HUDEP-2 (cell line): ENCODE results near the gene ESRRA.
A peak's percentile ranks its signal among the peaks of the same experiment; 100 is the strongest.

Source experiments
- DNase-seq, 76 experiments: peaks; one replicate each; lab custom pipeline; 2025; ENCODE audit not compliant: unreplicated experiment in 76 of 76; lab: John Stamatoyannopoulos, UW

The ESRRA gene

GRCh38 chr11:64269540-64270220 is 35.6 kb upstream of the ESRRA start:
- peak in 75 of 76 experiments; percentile 71 to 99 (median 97) for DNase-seq

- no peak for DNase-seq
Observed at GRCh38 chr11:64275031-64275800, 30.1 kb upstream of the ESRRA start.

- no peak for DNase-seq
Observed at GRCh38 chr11:64275841-64276240, 29.5 kb upstream of the ESRRA start.

GRCh38 chr11:64276653-64277431 is 28.5 kb upstream of the ESRRA start:
- DNase-seq: peak in 42 of 76 experiments; percentile 17 to 66 (median 40)

GRCh38 chr11:64278576-64279190 is 26.6 kb upstream of the ESRRA start:
- DNase-seq: no peak

GRCh38 chr11:64281957-64282770 is 23.2 kb upstream of the ESRRA start:
- DNase-seq: no peak

- DNase-seq: no peak
Observed at GRCh38 chr11:64283092-64283491, 22.2 kb upstream of the ESRRA start.

GRCh38 chr11:64284048-64284961 is 21.0 kb upstream of the ESRRA start, which contains the start of gene BAD:
TSS of gene BAD (minus strand) at chr11:64284665. CDS start at chr11:64284368, 297 bp downstream.
- DNase-seq: peak in 73 of 76 experiments; percentile 33 to 95 (median 88)

- peak in 68 of 76 experiments; percentile 26 to 96 (median 75) for DNase-seq
Observed at GRCh38 chr11:64284962-64285884, 20.1 kb upstream of the ESRRA start, which contains the start of gene GPR137. TSS of gene GPR137 (plus strand) at chr11:64285848. CDS start at chr11:64286525, 677 bp downstream.

GRCh38 chr11:64285885-64286800 is 19.2 kb upstream of the ESRRA start:
- DNase-seq: peak in 57 of 76 experiments; percentile 5 to 73 (median 43)

- DNase-seq: no peak
Observed at GRCh38 chr11:64286801-64287159, 18.5 kb upstream of the ESRRA start.

GRCh38 chr11:64287676-64288352 is 17.5 kb upstream of the ESRRA start:
- no peak for DNase-seq

- DNase-seq: no peak
Observed at GRCh38 chr11:64288353-64288750, 17.0 kb upstream of the ESRRA start.

GRCh38 chr11:64289002-64289564 is 16.2 kb upstream of the ESRRA start:
- DNase-seq: no peak

- DNase-seq: no peak
Observed at GRCh38 chr11:64290352-64291261, 14.7 kb upstream of the ESRRA start.
